NCI-H510A (cell line): Measurements from ENCODE around the gene RPS6KA5.
"Not testable (repeated sequence)": the region's sequence is repeated elsewhere in the genome, so short reads cannot be mapped to it uniquely, and the experiment has no call there.

Experiments
- DNase-seq: peaks from one replicate; lab custom pipeline; 2025; lab: John Stamatoyannopoulos, UW

The RPS6KA5 gene

DNA sequence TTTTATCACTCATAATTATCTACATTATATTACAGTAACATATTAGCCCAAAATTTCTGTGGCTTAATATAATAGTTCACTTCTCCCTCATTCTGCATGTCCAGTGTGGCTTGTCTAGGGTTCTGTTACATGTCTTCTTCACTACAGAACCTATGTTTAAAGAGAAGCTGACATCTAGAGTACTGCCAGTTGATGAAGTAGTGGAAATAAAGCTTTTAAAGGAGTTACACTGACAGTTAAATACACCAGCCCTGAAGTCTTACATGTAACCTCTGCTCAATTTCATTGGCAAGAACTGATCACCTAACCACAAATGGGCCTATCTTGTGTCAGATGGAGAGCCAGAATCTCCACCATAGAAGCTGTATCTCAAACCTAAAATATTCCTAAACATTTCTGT is 32.9 kb downstream of the RPS6KA5 start:
- DNase-seq: no peak

DNA sequence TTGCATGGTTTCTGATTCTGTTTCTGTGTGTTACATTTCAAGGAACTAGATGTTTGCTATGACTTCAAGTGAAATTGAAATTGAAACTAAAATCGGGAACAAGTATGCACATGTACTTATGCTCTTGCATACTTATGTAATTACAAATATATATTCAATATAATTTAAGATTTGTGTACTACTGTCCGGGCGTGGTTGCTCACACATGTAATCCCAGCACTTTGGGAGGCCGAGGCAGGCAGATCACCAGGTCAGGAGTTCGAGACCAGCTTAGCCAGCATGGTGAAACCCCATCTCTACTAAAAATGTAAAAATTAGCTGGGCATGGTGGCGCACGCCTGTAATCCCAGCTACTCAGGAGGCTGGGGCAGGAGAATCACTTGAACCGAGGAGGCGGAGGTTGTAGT is 37.8 kb downstream of the RPS6KA5 start:
- not testable (repeated sequence) for DNase-seq

DNA sequence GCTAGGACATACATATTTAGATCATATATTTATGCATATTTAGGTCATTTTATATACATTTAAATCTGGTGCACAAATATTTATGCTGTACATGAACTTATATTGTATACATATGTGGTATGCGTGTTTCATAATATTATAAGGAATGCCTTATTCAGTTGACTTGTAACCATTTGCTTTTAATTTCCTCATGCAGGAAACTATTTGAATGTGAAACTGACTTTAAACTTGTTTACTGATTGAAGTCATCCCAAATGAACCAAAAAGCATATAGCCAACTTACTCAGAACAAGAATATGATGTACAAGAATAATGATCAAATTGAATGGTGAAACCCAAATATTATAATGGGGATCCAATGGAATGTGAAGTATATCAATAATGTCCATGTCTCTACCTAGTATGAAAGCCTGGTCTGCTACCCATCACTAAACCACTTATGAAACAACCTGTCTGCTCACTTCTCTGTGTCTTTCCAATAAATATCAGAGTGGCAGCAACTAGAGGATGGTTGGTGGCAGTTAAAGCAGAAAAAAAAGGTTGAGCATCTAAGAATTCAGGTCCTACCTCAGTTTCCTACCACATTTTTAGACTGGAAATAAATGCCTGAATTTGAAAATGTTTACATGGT is 38.3 kb downstream of the RPS6KA5 start:
- DNase-seq: no peak

GRCh38 chr14:91021115-91021514 is 39.3 kb downstream of the RPS6KA5 start:
- no peak for DNase-seq

DNA sequence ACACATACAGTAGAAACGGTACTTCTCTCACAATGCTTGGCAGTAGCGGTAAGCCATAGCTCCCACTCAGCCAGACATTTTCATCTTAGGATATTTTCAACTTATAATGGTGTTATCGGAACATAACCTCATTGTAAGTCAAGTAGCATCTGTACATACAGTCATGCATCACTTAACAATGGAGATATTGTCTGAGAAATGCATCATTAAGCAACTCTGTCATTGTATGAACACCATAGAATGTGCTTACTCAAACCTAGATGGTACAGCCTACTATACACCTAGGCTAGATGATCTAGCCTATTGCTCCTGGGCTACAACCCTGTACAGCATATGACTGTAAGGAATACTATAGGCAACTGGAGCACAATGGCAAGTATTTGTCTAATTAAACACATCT is 40.8 kb downstream of the RPS6KA5 start:
- DNase-seq: peak; percentile 30

DNA sequence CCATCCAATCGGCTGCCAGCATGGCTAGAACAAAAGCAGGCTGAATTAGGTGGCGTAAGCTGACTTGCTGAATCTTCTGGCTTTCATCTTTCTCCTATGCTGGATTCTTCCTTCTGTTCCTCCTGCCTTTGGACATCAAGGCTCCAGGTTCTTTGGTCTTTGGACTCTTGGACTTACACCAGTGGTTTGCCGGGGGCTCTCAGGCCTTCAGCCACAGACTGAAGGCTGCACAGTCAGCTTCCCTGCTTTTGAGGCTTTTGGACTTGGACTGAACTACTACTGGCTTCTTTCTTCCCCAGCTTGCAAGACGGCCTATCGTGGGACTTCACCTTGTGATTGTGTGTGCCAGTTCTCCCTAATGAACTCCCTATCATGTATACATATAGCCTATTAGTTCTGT is 42.0 kb downstream of the RPS6KA5 start:
- DNase-seq: no peak

DNA sequence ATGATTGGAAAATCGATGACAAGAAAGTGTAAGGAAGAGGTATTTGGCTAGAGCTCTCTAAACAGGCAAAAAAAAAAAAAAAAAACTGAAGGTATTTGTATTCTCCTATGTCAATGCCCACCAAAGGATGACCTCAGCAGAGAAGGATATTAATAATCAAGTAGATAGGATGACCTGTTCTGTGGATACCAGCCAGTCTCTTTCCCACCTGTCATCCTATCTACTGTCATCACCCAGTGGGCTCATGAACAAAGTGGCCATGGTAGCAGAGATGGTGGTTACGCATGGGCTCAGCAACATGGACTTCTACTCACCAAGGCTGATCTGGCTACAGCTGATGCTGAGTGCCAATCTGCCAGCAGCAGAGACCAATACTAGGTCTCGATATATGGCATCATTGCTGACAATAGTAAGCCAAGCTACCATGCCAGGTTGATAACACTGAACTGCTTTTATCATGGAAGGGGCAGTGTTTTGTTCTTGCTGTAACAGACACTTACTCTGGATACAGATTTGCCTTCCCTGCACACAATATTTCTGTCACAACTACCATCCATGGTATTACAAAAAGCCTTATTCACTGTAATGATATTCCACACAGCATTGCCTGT is 43.5 kb downstream of the RPS6KA5 start:
- no peak for DNase-seq

GRCh38 chr14:91015435-91015834 is 45.0 kb downstream of the RPS6KA5 start:
- DNase-seq: no peak

DNA sequence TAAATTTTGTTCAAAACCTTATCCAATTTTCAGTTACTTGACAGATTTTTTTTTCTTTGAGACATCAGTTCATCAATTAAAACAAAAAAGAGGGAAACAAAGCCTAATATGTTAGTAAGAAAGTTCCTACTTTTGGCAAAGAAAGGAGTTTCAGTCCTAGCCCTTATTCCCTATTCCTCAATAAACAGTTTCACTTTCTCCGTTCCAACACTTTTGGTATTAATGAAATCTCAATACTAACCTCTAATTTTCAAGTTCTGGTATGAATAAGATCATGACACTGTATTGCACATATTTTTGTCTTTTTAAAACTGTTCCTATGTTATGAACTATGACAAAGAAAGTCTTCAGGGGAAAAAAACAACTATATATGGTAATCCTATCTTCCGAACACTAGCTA is 48.4 kb downstream of the RPS6KA5 start:
- no peak for DNase-seq

GRCh38 chr14:91010153-91010533 is 50.3 kb downstream of the RPS6KA5 start:
- no peak for DNase-seq

DNA sequence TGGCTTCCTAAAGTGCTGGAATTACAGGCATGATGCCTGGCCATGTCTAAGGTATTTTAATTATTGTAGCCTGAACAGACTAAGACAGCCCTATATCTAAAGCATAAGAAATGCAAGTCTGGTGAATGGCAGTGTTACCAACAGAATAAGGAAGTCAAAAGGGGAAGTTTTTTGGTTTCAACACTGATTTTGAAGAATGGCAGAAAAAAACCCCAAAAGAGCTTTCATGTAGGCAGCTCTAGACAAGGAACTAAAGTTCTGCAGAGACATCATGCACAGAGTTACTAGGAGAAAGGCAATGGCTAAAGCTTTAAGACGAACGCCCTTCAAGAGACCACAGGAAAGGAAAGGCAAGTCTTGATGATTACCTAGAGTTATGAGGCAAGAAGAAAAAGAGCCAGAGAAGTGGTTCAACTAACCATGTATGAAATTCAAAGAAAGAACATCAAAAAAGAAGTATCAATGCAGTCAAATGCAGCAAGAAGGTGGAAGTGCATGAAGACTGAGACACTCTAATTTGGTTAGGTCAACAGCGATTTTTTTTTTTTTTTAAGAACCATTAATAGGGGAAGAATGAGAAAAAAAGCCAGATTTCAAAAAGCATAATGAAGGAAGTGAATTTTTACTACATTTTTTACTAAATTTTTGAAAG is 50.8 kb downstream of the RPS6KA5 start:
- DNase-seq: no peak

- no peak for DNase-seq
Observed at GRCh38 chr14:91008759-91009409, 51.6 kb downstream of the RPS6KA5 start.

GRCh38 chr14:91005716-91006115 is 54.7 kb downstream of the RPS6KA5 start:
- no peak for DNase-seq

DNA sequence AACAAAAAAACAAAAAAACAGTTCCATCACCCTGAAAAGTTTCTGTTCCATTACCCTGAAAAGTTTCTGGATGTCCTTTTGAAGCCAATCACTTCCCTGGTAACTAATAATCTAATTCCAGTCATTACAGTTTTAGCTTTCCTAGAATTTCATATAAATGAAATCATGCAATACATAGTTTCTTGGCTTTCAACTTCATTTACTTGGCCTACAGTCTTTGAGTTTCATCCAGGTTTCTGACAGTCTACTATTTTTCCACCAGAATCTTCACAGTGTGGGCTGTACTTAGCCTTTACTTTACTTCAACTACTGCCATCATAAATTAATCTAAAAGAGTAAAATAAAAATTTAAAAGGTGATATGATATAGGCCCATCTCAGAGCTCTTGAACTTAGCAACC is 55.5 kb downstream of the RPS6KA5 start:
- DNase-seq: no peak

GRCh38 chr14:90999299-90999698 is 61.1 kb downstream of the RPS6KA5 start:
- DNase-seq: no peak

- no peak for DNase-seq
Observed at GRCh38 chr14:90996967-90997366, 63.5 kb downstream of the RPS6KA5 start.

- no peak for DNase-seq
Observed at GRCh38 chr14:90995785-90996184, 64.7 kb downstream of the RPS6KA5 start.

DNA sequence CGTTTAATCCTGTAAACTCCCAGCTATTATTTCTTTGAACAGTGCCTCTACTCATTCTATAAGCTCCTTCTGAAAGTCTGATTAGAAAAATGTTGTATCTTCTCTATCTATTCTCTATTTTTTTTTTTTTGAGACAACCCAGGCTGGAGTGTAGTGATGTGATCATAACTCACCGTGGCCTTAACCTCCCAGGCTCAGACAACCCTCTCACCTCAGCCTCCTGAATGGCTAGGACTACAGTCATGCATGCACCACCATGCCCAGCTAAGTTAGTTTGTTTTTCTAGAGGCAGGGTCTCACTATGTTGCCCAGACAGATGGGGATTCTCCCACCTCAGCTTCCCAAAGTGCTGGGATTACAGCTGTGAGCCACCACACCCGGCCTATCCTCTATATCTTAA is 66.6 kb downstream of the RPS6KA5 start:
- DNase-seq: no peak

DNA sequence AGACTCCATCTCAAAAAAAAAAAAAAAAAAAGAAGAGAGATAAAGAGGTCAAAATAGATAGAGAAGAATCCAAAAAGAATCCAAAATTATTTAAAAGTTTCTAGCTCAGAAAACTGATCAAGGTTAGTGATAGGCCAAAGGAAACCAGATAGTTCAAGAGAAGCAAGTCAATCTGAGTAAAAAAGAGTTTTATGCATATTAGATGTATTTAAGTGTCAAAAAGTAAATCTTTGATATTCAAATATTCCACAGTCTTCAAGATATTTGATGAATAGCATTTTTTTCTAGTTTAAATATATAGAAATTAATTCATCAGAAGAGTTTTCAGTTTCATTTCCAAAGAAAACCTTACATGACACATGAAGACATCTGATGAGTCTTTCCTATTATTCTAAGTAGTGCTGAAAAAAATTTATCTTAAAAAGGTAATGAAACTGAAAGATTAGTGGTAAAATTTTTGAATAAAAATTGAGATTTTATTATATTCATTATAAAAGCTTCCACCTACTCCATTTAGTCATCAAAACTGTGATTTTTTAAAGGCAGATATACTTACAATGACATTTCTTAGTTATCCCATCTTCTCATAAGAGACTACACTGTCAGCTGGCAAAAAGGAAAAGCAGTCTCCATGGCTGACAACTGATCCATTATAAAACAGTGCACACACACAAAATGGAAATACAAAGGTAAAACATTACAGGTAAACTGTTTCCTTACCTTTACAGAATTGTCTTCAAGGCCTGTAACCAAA is 68.6 kb downstream of the RPS6KA5 start:
- DNase-seq: no peak

DNA sequence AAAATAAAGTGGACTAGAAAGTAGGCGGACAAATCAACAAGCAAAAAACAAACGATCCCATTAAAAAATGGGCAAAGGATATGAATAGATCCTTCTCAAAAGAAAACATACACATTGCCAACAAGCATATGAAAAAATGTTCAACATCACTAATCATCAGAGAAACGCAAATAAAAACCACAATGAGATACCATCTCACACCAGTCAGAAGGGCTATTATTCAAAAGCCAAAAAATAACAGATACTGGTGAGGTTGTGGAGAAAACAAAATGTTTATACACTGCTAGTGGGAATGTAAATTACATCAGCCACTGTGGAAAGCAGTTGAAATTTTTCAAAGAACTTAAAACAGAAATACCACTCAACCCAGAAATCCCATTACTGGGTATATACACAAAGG is 70.3 kb downstream of the RPS6KA5 start:
- DNase-seq: no peak

DNA sequence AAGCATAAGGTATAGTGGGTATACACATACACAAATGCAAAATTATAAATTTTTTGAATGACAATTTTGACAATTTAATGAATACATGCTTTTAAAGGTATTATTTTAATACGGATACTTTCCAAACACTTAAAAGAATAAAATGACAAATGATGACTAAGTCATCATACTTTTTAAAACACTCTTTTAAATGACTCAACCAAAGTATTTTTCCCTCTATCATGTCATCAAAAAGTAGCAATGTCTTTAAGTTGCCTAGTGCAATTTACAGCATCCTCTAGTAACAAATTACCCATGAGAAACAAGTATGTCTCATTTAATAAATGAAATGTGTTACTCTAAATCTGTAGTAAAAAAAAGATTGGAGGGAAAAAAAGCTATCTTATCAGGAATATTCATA is 73.3 kb downstream of the RPS6KA5 start:
- no peak for DNase-seq

DNA sequence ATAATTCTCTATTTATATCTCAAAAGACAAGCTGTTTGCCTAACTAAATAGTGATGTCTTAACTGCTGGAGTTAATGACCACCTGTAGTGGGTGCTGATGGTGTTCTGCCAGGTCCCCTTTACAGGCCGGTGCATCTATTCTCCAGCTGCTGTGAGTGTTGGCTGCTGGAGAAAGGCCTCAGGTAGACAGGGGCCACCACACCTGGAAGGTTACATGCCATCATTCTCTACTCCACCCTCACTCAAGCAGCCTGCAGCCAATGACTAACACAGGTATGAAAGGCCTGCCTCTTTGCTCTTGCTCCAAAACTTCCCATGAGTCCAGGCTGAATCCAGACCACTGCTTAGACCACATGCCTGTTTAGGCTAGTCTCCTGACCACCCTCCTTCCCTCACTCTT is 73.9 kb downstream of the RPS6KA5 start:
- DNase-seq: no peak
